Measurements from ENCODE around the gene GRK1.

GRK1 gene

GRCh38 chr13:113726961-113727411, 60.0 kb downstream of the GRK1 start:
- in situ Hi-C loops (cut with MboI; ENCODE audit: low sequenced_read_pairs) = no loop called here

GRCh38 chr13:113728571-113729054, 61.6 kb downstream of the GRK1 start:
- in situ Hi-C loops (cut with MboI; ENCODE audit: low sequenced_read_pairs) = no loop called here

- in situ Hi-C loops (cut with MboI; ENCODE audit: low sequenced_read_pairs) = no loop called here
These were observed 62.4 kb downstream of the GRK1 start for GRCh38 chr13:113729187-113730019.

- in situ Hi-C loops (cut with MboI; ENCODE audit: low sequenced_read_pairs) = no loop called here
These were observed 63.3 kb downstream of the GRK1 start for GRCh38 chr13:113730258-113730691.

GRCh38 chr13:113730831-113731191, 63.8 kb downstream of the GRK1 start:
- in situ Hi-C loops (cut with MboI; ENCODE audit: low sequenced_read_pairs) = no loop called here

DNA sequence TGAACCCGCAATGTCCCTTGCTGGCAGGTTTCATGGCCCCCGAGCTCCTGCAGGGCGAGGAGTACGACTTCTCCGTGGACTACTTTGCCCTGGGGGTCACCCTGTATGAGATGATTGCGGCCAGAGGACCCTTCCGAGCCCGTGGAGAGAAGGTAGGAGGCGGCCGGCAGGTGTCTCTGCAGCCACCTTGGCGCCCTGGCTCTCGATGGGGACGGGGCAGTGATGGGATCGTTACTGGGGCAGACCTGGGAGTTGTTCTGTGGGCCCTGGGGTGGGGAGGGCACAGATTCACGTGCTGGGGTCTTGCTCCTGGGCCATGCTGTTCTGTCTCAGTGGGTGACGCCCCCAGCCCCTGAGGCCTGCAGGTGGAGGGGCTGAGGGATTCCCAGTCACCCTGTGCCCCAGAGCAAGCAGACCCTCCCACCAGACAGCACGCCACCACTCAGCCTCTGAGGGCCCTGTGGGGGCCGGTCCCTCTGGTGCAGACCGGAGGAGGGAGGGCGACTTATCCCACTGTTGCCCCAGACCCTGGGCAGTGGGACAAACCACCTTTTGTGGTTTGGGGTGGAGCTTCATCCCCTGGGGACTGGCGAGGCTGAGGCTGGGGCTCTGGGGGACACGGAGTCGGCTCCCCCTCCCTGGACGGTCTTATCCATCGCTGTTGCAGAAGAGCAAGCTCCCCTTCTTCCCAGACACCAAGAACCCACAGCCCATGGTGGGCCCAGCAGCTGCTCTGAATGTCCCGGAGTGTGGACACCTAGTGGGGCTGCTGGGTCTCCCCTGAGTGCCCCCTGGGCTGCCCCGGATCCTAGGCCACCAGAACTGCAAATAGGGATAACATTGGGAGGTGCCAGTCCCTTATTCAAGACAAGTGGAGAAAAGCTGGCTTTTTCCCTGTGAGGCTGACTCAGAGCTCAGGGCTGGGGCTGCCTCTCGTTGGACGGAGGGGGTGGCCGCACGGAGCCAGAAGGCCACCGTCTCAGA, 64.5 kb downstream of the GRK1 start:
- in situ Hi-C loops (cut with MboI; ENCODE audit: low sequenced_read_pairs) = no loop called here

- in situ Hi-C loops (cut with MboI; ENCODE audit: low sequenced_read_pairs) = no loop called here
These were observed 65.3 kb downstream of the GRK1 start for GRCh38 chr13:113732176-113732960.

DNA sequence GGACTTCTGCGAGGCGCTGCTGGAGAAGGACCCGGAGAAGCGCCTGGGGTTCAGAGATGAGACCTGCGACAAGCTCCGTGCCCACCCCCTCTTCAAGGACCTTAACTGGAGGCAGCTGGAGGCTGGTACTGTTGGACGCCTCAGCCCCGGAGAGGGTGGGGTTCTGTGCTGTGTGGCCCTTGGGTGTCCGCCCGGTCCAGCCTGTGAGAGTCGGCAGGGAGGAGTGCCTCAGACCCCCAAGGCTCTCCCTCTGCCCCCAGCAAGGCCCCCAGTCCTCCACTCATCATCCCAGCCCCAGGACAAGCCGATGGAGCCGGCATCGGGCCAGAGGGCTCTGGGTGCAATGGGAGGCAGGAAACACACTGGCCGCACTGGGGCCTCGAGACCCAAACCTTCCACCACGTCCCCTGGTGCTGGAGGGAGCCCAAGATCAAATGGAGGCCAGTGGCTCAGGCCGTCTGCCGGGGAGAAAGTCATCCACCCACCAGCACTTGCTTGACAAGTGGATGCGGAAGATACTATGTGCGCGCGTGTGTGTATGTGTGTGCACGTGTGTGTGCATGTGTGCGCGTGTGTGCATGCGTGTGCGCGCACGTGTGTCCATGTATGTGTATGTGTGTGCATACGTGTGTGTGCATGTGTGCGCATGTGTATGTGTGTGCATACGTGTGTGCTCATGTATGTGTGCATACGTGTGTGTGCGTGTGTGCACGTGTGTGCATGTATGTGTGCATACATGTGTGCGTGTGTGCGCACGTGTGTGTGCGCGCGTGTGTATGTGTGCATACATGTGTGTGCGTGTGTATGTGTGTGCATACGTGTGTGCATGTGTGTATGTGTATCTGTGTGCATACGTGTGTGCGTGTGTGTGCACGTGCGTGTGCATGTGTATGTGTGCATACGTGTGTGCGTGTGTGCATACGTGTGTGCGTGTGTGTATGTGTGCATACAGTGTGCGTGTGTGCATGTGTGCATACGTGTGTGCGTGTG, 66.2 kb downstream of the GRK1 start:
- in situ Hi-C loops (cut with MboI; ENCODE audit: low sequenced_read_pairs) = no loop called here

DNA sequence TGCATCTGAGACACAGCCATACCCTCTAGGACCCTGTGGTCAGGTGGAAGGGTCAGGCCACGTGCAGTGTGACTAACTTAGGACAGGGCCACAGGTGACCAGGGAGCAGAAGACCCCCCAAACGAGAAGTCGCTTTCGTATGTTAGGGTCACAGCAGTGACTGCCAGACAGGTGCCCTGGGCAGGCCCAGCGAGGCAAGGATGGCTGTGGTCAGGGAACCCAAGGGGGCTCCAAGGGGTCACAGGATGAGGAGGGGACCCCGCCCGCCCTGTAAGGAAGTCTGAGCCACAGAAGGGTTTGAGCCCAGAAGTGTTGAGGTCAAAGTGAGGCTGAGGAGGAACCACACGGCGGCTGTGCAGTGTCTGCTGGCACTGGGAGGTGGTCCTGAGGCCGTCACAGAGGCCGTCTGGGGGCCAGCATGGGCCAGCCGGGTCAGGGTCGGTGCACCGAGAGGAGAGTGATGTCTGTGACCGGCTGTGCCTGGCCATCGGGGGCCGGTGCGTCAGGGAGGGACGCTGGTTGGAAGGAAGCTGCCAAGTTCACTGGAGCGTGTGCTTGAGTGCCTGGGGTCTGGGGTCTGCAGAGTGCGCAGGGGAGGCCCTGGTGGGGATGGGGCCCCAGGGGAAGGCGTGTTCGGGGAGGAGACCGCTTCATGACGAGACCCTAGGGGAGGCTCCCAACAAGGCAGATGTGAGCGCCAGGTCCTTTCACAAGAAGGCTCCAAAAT, 67.2 kb downstream of the GRK1 start:
- in situ Hi-C loops (cut with MboI; ENCODE audit: low sequenced_read_pairs) = no loop called here

- in situ Hi-C loops (cut with MboI; ENCODE audit: low sequenced_read_pairs) = no loop called here
These were observed 67.8 kb downstream of the GRK1 start for GRCh38 chr13:113734826-113735125.

- in situ Hi-C loops (cut with MboI; ENCODE audit: low sequenced_read_pairs) = no loop called here
These were observed 68.2 kb downstream of the GRK1 start for GRCh38 chr13:113735194-113735593.

GRCh38 chr13:113735750-113736149, 68.7 kb downstream of the GRK1 start:
- in situ Hi-C loops (cut with MboI; ENCODE audit: low sequenced_read_pairs) = no loop called here

GRCh38 chr13:113736258-113736731, 69.3 kb downstream of the GRK1 start:
- in situ Hi-C loops (cut with MboI; ENCODE audit: low sequenced_read_pairs) = no loop called here

- in situ Hi-C loops (cut with MboI; ENCODE audit: low sequenced_read_pairs) = no loop called here
These were observed 70.8 kb downstream of the GRK1 start for GRCh38 chr13:113737803-113738202.

DNA sequence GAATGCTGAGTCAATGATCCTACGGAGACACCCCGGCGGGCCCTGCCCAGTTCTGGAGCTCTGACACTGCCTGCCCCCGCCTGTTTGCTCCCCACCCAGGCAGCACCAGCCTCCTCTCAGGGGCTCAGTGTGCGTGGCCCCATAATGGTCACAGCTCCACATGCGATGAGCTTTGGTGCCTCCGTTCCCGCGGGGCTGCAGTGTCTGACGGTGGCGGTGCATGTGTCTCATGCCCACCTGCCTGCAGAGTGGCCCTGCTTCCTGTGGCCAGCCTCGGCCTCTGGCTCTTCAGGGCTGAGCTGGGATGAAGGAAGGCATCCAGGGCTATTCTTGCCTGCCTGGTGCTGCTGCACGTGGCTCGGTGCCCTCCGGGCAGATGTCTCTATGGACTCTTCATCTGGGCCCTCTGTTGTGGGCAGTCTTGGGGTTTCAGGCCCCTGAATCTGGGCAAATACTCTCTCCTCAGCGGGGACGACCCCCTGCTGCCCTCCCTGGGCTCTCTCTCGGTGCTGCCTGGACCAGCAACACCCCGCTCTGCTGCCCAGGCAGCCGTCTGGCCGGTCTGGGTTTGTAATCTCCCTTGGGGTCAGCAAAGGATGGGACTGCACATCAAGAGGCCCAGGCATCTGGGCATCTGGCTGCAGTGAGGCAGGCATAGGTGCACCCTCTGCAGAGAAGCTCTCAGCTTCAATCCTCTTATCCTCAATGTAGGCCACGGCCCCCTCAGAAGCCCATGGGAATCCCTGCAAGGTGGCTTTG, 72.7 kb downstream of the GRK1 start:
- in situ Hi-C loops (cut with MboI; ENCODE audit: low sequenced_read_pairs) = no loop called here

DNA sequence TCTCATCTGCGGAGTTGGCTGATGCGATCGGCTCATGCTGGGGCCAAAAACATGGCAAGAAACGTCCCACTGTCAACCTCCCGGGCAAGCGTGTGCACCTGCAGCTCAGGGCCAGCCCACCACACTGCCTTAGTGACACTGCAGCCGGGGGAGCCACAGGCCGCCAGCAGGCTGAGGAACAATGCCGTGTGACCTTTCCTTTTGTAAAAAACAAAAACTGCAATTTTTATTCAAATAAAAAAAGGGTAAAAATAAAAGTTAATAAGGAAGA, 73.2 kb downstream of the GRK1 start:
- in situ Hi-C loops (cut with MboI; ENCODE audit: low sequenced_read_pairs) = no loop called here

DNA sequence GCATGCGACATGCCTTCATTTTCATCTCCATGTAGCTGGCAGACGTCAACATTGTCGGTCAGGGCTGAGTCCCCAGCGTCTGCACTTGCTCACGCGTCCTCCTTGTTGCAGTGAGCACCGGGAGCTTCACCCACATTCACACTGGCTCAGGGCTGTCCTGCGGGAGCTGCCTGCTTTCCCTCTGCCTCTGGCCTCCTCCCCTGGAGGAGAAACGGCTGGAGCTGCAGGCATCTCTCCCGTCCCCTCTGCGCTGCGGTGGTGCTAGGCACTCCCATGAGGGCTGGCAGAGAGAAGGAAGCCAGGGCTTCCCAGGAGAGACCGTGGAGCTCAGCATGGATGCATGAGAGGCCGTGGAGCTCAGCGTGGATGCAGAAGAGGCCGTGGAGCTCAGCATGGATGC, 73.6 kb downstream of the GRK1 start:
- in situ Hi-C loops (cut with MboI; ENCODE audit: low sequenced_read_pairs) = no loop called here

DNA sequence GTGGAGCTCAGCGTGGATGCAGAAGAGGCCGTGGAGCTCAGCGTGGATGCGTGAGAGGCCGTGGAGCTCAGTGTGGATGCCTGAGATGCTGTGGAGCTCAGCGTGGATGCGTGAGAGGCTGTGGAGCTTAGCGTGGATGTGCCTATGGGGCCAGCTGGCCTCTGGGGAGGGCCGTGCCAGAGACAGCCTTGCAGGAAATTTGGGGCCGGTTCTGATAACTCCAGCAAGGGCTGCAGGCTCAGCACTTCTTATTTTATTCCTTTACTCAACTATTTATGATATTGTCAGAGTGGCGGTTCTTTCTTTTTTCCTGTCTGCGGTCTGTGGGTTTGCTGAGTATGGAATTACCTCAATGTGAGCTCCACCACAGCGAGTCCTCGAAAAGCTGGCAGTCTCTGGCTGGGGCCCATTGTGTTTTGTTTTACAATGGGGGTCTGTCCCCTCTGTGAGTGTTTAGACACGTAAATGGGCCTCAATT, 74.2 kb downstream of the GRK1 start:
- in situ Hi-C loops (cut with MboI; ENCODE audit: low sequenced_read_pairs) = no loop called here
